ENCODE measurements around the gene TMOD2.

The TMOD2 gene

DNA sequence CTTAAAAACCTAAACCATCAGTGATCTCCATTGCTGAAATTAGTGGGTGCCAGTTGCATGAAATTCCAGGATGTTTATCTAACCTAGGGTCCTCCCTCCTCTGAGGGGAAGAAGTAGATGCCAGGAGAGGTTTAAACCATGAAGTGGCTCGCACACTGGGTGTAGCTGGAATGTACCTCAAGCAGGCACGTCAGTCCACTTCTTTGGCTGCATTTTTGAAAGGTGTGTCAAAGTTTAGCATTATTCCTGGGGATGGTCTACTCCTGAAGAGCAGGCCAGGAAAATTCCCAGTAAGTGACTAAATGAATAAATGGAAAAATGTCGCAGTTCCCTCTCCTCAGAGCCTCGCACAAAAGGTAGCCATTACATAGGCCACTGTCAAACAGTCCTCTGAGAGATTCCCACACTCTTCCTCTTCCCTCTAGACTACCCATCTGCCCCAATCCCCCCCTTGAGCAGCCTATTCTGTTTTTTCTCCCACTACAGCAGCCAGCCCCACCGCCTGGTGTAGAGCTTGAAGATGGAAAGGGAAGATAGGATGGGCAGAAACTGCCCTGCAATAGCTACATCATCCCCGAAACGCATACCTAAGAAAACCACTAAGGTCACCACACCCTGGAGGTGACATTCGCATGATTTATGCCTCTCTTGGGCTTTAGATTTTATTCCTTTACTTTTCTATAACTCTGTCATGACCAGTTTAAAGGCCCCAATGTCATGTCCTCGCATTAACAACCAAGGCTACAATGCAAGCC, 77.4 kb downstream of the TMOD2 start:
- DNase-seq: no peak

DNA sequence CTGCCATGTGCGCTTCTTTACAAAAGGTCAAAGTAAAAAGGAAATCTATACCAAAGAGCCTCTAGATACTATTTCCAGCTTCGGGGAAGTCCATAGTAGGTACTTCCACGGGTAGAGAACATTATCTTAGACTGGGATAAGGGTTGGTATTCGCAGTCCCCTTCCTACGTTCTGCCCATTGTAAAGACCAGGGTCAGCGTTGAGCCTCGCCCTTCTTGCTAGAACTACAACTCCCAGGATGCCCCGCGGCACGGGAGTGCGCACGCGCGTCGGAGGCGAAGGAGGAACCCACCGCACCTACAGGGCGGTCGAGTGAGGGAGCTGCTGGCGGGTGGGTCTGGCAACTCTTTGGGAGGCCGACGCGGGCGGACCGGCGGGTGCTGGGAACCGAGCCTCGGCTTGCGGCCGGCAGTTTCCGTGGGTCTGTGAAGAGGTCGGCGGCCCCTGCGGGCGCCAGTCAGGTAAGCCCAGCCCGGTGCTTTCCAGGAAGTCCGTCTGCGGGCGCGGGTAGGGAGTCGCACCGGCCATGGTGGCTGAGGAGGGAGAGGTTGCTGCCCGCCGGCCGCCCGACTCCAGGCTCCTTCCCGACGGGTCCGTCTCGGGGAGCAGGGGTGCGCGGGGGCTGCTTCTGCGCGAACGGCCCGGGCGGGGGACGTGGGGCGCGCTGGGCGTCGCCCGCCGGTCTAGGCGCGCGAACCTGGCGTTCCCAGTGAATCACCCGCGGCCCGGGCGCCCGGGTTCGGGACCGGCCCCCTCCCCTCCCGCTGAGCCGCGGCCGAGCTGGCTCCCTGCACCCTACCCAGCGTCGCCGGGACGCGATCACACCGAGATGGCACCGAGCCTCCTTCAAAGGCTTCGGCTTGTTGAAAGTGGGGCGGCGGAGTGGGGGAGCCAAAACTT, 78.2 kb downstream of the TMOD2 start, which contains the start of gene TMOD3:
TSS of gene TMOD3 (plus strand) at position 278 of the 900 bp plus-strand sequence. CDS start 33,232 bp downstream, outside the sequence.
- no peak for DNase-seq

DNA sequence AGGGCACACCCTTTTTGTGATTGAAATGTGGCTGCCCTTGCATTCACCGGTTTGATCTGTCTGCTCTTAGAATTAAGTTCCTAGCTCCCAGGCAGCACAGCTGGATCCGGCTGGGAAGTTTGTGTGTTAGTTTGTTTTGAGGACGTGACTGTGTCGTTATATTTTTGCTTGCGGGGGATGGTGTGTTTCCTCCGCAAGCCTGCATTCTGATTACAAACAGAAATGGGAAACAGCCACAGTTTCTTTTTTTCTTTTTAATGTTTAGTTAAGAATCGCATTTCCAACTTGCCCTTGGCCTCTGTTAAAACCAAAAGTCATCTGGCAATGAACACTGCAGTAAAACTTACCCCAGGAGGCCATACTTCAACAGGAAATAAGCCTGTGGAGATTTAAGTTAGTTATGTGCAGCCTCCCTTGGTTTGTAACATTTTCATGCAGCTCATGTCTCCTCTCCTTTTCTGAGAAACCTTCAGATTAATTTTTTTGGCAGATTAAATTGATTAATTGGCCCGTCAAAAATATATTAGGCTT, 78.9 kb downstream of the TMOD2 start:
- DNase-seq: no peak

DNA sequence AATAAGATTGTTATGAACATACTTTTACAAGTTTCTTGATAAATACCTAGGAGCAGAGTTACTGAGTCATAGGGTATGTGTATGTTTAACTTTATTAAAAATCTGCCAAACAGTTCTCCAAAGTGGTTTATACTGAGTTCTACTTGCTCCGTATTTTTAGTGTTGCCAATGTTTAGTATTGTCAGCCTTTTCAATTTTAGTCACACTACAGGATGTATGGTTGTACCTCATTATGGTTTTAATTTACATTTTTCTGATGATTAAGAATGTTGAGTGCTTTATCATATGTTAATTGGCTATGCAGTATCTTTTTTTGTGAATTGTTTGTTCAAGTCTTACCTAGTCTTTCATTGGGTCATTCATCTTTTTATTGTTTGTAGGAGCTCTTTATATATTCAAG, 82.4 kb downstream of the TMOD2 start:
- no peak for DNase-seq

DNA sequence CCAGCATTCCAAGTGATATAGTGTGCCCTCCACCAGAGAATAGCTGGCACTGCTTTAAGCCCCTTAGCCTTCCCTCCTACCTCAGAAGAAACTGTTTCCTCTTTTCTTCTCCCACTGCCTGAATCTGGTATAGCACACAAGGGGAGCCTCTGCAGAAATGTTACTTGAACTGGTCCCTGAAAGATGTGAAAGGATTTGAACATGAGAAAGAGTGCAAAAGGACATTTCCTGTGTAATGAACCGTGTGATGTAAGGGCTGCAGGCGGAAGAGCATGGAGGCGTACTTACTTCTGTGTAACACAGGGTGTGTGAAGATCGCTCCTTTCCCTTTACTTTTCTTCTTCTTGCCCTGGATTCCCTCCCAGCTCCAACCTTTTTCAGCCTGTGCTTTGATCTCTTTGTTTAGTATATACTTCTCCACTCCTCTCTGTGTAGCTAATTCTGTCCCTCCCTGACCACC, 86.4 kb downstream of the TMOD2 start:
- no peak for DNase-seq

DNA sequence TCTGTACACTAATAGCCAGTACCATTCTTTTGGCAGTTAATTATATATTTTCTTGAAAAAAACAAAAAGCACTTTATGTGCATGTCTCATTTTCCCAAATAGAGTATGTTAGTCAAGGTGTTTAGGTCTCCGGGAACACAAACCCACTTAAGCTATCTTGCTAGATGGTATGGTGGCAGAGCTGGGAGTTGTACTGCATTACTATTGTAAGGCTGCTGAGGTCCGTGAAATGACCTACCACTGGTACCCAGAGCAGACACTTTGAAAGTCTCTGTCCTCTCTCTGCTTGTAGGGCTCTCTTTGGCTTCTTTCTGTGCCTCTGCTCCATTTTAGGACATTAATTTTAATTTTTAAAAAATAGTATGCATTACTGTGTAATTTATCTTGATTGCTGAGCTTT, 86.9 kb downstream of the TMOD2 start:
- DNase-seq: no peak

DNA sequence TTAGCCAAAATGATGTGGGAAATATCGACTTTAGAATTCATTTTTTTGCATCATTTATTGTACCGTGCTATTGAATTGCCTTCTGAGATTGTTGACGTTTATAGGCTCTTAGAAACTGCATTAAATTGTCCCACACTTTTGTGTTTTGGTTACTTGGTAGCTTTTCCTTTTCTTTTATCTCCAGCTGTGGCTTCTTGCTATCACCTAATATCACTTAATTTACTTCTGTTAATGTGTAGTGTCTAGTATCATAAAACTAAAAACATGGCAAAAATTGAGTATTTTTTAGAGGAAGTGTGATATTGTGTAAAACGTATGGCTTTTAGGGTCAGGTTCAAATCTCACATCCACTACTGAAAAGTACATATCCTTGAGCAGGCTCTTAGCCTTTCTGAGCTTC, 89.3 kb downstream of the TMOD2 start:
- DNase-seq: no peak

DNA sequence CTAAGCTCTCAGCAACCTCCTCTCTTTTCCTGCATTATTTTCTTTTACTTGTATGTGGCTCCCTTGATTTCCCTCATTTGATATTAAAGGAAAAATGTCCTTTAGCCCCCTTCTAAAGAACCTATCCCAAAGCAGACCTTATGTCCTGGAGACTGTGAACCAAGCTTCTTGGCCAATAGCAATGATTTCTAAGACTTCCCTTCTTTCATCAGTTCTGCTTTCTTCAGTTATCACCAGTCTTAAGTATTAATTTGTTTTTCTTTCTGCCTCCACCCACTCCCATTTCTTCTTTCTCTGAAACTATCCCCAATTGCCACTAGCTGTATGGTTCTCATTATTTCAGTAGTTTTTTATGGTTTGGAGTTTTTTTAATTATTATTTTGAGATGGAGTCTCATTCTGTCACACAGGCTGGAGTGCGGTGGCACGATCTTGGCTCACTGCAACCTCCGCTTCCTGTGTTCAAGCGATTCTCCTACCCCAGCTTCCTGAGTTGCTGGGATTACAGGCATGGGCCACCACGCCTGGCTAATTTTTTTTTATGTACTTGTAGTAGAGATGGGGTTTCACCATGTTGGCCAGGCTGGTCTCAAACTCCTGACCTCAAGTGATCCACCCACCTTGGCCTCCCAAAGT, 90.1 kb downstream of the TMOD2 start:
- no peak for DNase-seq

DNA sequence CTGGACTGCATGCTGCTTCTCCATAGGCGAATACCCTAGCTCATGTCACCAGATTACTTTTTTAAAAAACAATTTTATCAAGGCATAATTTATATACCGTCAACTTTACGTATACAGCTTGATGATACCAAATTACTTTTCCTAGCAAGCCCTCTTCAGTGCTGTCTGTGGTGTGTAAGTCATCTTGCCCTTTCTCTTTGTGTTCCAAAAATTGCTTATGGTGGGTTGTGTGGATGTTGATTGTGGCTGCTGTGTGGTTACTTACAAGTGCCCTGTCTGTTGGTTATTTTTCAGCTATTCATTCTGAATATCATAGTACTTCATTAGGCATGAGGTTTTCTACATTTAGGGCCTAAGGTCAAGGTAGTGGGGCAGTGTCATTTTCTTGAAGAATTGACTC, 90.9 kb downstream of the TMOD2 start:
- no peak for DNase-seq

DNA sequence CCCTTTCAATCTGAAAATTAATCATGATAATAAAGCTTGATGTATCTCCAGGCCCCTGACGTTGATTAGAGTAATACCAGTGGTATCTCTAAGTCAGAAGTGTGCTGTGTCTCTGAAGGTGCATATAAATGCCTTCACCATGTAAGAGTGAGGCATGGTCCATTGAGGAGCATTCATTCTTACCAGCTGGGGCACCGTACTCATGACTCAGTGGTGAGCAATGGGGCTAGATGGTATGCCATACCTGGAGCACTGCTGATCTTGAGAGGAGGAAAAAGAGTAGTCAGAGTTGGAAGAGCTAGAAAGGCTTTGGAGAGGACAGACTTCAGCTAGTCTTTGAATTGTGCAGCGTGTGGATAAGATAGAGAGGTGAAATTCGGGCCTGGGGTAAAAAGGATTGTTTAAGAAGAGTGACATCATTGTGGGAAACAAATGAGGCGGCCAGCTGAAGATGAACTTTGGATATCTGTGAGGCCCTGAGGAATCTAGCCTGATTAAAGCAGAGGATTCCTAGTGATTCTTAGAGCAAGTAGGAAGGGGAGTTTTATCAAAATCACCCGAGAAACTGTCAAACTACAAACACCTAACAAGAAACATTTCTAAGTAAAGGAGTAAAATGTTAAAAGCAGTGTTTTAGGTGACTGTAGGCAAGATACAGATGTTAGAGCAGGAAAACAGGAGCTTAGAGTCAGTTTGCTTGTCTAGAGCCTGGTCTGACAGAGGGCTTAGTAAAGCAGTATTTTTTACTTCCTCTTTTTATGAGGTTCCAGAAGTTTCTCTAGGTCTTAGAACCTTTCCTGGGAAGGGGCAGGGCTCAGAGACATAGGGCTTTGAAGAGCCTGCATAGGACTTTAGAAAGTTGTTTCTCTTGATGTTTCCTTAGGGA, 91.7 kb downstream of the TMOD2 start:
- no peak for DNase-seq

DNA sequence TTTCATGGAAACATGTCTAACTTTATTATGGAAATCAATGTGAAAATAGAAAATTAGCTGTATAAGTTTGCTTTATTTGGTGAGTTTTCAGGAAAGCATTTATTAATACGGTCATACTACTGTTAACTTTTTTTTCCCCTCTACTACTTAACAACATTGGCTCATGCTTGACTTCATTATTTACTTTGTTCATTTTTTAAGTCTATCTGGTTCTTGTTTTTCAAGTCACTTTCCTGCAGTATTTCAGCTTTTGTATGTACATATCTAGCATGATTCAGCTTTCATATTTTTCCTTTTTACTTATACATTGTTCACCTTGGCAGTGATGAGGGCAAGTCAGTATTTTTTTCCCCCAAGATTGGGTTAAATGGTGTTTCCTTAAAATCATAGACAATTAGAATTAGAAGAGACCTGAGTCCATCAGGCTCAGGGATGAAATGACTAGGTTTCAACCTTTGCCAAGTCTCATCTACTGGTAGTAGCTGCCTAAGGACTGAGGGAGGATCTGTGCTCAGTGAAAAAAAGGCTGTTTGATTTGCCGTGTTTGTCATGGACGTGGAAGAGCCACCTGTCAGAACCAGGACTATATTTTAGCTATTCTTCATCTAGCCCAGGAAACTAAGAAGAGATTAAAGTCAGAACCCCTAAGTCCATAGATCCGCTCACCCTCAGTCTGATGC, 93.5 kb downstream of the TMOD2 start:
- no peak for DNase-seq

DNA sequence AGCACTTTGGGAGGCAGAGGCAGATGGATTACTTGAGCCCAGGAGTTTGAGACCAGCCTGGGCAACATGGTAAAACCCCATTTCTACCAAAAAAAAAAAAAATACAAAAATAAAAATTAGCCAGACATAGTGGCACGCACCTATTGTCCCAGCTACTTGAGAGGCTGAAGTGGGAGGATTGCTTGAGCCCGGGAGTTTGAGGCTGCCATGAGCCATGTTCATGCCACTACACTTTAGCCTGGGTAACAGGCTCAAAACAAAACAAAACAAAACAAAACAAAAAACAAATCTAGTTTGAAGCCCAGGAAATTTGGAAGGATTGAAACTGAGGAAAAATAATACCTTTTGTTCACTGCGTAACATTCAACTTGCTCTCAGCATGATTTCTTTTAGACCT, 94.7 kb downstream of the TMOD2 start:
- no peak for DNase-seq

DNA sequence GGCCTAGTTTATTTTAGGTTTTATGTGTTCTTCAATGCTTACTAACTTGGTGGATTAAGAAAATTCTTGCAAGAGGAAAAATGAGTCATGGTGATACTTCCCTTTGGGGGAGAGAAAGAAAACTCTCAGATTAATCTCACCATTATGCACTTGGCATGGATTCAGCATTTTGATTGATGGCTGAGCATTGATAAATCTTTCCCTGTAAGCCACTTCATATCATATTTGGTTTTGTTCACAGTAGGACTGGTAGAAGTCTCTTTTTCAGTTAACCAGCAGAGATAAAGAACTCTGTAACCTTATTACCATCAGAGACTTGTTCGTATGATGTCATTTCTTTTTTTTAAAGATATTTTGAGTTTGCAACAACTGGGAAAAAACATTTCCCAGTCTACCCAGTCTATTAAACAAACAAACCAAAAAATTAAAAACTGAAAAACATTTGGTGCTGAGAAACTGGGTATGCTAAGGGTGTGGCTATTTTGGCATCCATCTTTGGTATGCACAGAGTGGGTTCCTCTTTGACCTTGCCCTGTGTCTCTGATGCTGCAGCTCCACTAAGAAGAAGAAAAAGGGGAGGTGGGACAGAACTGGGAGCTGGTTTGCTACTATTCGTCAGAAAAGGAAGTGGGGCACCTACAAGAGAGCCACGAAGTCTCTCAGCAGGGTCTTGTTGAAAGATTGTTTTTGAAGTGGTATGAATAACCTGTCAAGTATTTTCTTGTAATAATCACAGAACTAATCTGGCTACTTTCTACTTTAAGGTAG, 95.2 kb downstream of the TMOD2 start:
- DNase-seq: no peak

DNA sequence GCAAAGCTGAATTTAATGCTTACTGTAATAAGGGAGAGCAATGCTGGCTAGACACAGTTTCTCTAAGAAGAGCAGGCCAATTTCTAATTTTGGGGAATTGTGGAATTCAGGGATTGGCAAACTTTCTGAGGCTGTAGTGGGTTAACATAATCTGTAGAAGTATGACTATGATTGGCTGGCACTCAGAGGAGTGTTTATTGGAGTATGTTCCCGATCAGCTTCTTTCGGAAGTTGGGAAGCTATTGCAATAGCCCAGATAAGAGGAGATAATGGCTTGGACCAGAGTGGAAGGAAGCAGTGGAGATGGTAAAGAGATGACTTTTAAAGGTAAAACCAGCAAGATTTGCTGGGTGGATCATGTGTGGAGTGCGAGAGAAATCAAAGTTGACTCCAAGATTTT, 97.4 kb downstream of the TMOD2 start:
- no peak for DNase-seq

DNA sequence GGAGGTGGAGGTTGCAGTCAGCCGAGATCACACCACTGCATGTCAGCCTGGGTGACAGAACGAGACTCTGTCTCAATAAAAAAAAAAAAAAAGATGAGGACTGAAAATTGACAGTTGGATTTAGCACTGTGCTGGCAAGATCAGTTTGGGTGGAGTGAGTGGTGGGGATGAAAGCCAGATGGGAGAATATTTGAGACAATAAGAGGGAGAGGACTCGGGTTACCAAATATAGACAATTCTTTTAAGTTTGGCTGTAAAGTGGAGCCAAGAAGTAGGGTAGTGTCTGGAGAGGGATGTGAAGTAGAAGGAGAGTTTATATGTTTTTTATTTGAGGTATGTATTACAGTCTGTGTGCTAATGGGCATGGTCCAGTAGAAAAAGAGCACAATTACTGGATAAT, 98.5 kb downstream of the TMOD2 start:
- no peak for DNase-seq

DNA sequence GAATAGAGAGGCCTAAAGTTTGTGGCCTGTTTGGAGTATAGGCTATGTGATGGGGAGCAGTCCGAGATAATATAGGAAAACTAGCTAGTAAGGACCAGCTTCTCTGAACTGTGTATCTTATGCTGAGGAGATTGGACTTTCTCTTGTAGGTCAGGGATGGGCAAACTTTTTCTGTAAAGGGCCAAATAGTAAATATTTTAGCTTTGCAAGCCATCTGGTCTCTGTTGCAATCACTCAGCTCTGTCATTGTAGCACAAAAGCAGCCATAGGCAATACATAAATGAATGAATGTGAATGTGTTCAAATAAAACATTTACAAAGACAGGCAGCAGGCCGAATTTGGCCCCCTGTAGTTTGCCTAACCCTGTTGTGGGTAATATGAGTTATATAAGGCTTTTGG, 102.6 kb downstream of the TMOD2 start:
- DNase-seq: no peak

DNA sequence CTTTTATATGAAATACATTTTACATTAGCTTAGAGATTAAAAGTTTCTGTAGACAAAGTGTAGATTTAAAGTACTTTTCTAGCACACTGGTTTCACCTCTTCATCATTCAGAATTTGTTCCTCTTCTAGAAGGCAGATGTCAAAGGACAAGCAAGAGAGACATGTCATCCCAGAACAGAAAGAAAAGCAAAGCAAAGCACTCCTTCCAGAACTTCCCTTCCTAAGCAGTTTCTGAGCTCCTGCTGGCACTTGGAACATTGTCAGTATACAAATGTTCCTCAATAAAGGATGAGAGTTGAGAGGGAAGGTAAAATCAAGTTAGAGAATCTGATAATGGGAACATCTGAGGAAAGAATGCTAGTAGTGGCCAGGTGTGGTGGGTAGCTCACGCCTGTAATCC, 104.2 kb downstream of the TMOD2 start:
- DNase-seq: no peak

DNA sequence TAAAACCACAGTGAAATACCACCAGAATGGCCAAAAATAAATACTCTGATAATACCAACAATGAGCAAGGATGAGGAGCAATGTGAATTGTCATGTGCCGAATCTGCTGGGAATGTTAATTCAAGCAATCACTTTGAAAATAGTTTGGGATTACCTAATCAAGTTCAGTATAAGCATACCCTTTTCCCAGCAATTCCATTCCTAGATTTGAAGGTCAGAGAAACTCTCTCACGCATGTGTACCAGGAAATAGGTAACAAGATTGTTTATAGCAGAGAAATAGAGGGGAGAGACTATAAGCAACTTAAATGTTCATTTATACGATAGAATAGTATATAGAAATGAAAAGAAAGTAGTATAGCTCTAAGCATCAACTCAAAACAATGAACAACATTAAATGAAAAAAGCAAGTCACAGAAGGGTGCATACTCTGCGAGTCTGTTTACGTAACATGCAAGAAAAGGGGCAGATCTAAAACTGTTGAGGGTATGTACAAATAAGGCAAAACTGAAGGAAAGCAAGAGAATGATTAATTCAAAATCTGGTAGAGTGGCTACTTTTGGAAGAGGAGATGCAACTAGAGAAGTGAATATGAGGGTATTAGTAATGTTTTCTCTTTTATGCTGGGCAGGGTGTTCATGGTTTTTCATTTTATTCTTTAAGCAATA, 105.5 kb downstream of the TMOD2 start:
- DNase-seq: no peak

DNA sequence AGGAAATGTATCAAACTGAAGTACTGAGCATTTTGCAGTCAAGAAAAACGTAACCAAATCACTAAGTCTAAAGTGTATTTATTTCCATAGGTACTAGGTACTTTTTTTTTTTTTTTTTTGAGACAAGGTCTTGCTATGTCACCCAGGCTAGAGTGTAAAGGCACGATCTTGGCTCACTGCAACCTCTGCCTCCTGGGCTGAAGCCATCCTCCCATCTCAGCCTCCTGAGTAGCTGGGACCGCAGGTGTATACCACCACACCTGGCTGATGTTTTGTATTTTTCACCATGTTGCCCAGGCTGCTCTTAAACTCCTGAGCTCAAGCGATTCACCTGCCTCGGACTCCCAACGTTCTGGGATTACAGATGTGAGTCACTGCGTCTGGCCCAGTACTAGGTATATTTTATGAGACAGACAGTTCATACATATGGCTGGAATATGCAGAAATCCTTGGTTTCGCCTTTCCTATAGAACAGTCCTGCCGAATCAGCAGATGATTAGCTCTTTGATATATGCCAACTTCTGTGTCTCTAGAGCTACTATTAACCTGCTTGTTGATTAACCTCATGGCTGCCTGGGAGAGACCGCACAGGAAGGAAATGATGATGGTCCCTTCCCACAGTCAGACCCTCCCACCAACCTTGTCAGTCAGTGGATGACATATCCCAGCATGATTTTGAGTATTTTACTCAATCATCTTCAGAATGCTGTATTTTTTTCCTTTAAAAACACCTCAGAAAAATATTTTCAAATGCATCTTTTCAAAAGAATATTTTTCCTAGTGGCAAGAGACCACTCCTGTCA, 110.4 kb downstream of the TMOD2 start:
- no peak for DNase-seq
